Left hindlimb (tissue), 1 donor: ENCODE results near the gene DCST1.
"Not testable (repeated sequence)": the region's sequence is repeated elsewhere in the genome, so short reads cannot be mapped to it uniquely, and the experiment has no call there.

Experiments
- DNase-seq: peaks from one replicate; pipeline ENCODE4 v3.0.0-alpha.2; 2018

DCST1 gene

GRCh38 chr1:155033524-155033923, at the start of gene DCST1, which contains the start of gene DCST2:
Gene DCST1, plus strand, starts transcription at chr1:155033824. Its CDS starts 213 bp downstream, at chr1:155034037.
Gene DCST2, minus strand, starts transcription at chr1:155033781. Its CDS starts 80 bp downstream, at chr1:155033701.
- DNase-seq = no peak

GRCh38 chr1:154986736-154987135, 46.9 kb upstream of the DCST1 start:
- not testable (repeated sequence) for DNase-seq

GRCh38 chr1:154987326-154987725, 46.3 kb upstream of the DCST1 start:
- DNase-seq = no peak

GRCh38 chr1:154988058-154988954, 45.3 kb upstream of the DCST1 start:
- DNase-seq = peak; percentile 19

- DNase-seq = no peak
Measured at GRCh38 chr1:154989195-154989860, 44.3 kb upstream of the DCST1 start.

GRCh38 chr1:154990276-154990675, 43.3 kb upstream of the DCST1 start:
- no peak for DNase-seq

- peak; percentile 33 for DNase-seq
Measured at GRCh38 chr1:154992721-154993571, 40.7 kb upstream of the DCST1 start.

GRCh38 chr1:154993572-154994268, 39.9 kb upstream of the DCST1 start, which contains the start of gene LENEP:
Gene LENEP, plus strand, starts transcription at chr1:154993586. Its CDS starts 22 bp downstream, at chr1:154993608.
- DNase-seq = peak; percentile 21

- no peak for DNase-seq
Measured at GRCh38 chr1:154994269-154994587, 39.4 kb upstream of the DCST1 start.

GRCh38 chr1:154994591-154994990, 39.0 kb upstream of the DCST1 start:
- peak; percentile 26 for DNase-seq

GRCh38 chr1:154995301-154995983, 38.2 kb upstream of the DCST1 start:
- peak; percentile 51 for DNase-seq

- DNase-seq = peak; percentile 29
Measured at GRCh38 chr1:154996966-154997701, 36.5 kb upstream of the DCST1 start.

- DNase-seq = peak; percentile 19
Measured at GRCh38 chr1:154998201-154998780, 35.3 kb upstream of the DCST1 start.

- DNase-seq = peak; percentile 82
Measured at GRCh38 chr1:154998818-154999570, 34.6 kb upstream of the DCST1 start.

- no peak for DNase-seq
Measured at GRCh38 chr1:154999571-155000410, 33.8 kb upstream of the DCST1 start.

GRCh38 chr1:155000411-155000725, 33.3 kb upstream of the DCST1 start:
- no peak for DNase-seq

GRCh38 chr1:155000726-155001424, 32.7 kb upstream of the DCST1 start:
- peak; percentile 93 for DNase-seq

GRCh38 chr1:155001425-155001674, 32.3 kb upstream of the DCST1 start:
- DNase-seq = no peak
